Left ventricle myocardium inferior (tissue), 1 donor: Measurements from ENCODE around the gene SRGAP2C. TPM values are rescaled to one million over a fixed set of nuclear protein-coding genes. Genes with fewer than 3 reads are reported as not detected.
A peak's percentile ranks its signal among the peaks of the same experiment; 100 is the strongest.
"Not testable (repeated sequence)": the region's sequence is repeated elsewhere in the genome, so short reads cannot be mapped to it uniquely, and the experiment has no call there.

Source experiments
- DNase-seq: peaks from one replicate; pipeline ENCODE4 v3.0.0-alpha.2; 2020
- H3K27ac ChIP-seq: fragments of 200-600 bp; replicated peaks from 2 replicates; pipeline ENCODE4 v1.8.0; 2021
- H3K27me3 ChIP-seq: fragments of 200-600 bp; 2 replicates; pipeline ENCODE4 v1.8.0; 2021; ENCODE audit warnings: low read depth
- H3K36me3 ChIP-seq: fragments of 200-600 bp; 2 replicates; pipeline ENCODE4 v1.8.0; 2021
- H3K4me1 ChIP-seq: fragments of 200-600 bp; 2 replicates; pipeline ENCODE4 v1.8.0; 2021
- H3K4me3 ChIP-seq: fragments of 200-600 bp; 2 replicates; pipeline ENCODE4 v1.8.0; 2021; ENCODE audit warnings: mild to moderate bottlenecking, moderate library complexity
- H3K9me3 ChIP-seq: fragments of 200-600 bp; replicated peaks from 2 replicates; pipeline ENCODE4 v1.8.0; 2021
- intact Hi-C: fragments of 100-400 bp; cut with micrococcal nuclease; formaldehyde crosslinking; loops from one replicate; pipeline ENCODE4 v1.11.0; 2022
- total RNA-seq: library from RNA; stranded (reverse); fragmentation: NEBNext Ultra II Directional; extraction: Animal tissue kit (Norgen Biotek cat#: 25700); gene quantifications from one replicate; pipeline ENCODE4 v1.2.1, GENCODE V29; 2021
- TF ChIP-seq, protein P1 (sequence below): fragments of 200-600 bp; IDR thresholded peaks from 2 replicates; pipeline ENCODE4 v1.8.0; 2021; ENCODE audit warnings: antibody characterized with exemption, mild to moderate bottlenecking, borderline replicate concordance
- donor health status: DM: no; HTN: yes; CAD: no; lungs with severe emphysema.

Gene SRGAP2C
- total RNA-seq, 1 donor from 2014 or later: 12.4 TPM

DNA sequence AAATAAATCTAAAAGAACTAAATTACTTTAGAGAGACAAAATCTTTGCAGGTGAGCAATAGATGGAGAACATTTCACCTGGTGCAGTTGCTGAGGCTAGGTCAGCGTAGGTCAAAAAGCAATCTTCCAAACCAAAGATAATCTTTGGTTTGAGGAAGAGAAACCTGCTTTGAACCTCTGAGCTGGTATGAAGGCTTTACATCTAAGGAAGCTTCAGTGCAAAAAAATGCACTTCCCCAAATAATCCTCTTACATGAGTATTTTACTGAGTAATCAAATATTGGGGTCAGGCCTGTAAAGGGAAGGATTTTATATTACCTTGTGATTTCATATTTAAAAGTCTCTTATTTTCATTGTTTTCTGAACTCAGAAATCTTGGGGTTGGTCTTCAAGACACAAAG is 223.6 kb downstream of the SRGAP2C start:
- no peak overlapping the region for H3K27ac ChIP-seq
- intact Hi-C loops: no loop called here
- no peaks in the 10 kb centered on the region for H3K36me3 ChIP-seq
- H3K27me3 ChIP-seq: no peaks in the 10 kb centered on the region
- H3K9me3 ChIP-seq: peaks cover 6% of the 10 kb centered on the region
- TF ChIP-seq, protein P1, sequence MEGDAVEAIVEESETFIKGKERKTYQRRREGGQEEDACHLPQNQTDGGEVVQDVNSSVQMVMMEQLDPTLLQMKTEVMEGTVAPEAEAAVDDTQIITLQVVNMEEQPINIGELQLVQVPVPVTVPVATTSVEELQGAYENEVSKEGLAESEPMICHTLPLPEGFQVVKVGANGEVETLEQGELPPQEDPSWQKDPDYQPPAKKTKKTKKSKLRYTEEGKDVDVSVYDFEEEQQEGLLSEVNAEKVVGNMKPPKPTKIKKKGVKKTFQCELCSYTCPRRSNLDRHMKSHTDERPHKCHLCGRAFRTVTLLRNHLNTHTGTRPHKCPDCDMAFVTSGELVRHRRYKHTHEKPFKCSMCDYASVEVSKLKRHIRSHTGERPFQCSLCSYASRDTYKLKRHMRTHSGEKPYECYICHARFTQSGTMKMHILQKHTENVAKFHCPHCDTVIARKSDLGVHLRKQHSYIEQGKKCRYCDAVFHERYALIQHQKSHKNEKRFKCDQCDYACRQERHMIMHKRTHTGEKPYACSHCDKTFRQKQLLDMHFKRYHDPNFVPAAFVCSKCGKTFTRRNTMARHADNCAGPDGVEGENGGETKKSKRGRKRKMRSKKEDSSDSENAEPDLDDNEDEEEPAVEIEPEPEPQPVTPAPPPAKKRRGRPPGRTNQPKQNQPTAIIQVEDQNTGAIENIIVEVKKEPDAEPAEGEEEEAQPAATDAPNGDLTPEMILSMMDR: no peak
- no peak for DNase-seq
- no peak overlapping the region for H3K4me3 ChIP-seq
- H3K4me1 ChIP-seq: no peaks in the 10 kb centered on the region

DNA sequence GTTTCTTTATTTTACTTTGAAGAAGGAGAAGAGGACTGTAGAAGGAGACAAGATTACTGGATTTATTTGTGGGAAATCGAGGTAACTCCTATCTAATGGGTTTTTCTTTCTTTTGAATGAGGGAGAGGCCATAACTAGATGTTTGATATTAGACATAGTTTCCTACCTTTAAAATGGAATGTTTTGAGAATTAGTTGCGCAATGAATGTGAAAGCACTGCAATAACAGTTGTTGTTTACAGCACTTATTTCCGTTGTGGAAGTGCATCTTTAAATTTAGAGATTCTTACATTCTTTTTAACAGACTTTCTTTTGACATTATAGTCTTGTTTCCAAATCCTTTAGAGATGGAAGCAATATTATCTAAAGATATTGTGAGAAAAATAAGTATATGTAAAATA is 229.0 kb downstream of the SRGAP2C start:
- Histone ChIP-seq H3K9me3 (no peaks in the 10 kb centered on the region), H3K4me3 (no peak overlapping the region), H3K27me3 (no peaks in the 10 kb centered on the region), H3K27ac (no peak overlapping the region), H3K4me1 (peaks cover 15% of the 10 kb centered on the region), H3K36me3 (no peaks in the 10 kb centered on the region)
- intact Hi-C loops: no loop called here
- TF ChIP-seq, protein P1: no peak
- no peak for DNase-seq

DNA sequence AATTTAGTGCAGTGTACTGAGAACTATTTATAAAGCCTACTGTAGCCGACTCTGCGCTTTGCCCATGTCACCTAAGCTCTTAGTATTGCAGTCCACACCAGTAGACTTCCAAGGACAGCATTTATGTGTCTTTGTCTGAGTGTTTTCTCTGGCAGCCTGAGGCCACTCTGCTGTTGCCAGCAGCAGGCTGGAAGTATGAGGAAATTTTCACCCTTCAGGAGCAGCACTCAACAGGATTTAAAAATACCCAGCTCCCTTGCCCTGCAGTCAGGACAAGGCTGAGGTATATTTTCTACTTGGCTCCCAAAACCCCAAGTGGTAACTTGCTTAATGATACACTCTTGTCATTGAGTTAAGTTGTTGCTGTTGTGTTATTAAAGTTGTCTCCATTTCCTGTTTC is 230.1 kb downstream of the SRGAP2C start:
- Histone ChIP-seq H3K9me3 (no peaks in the 10 kb centered on the region), H3K4me3 (no peak overlapping the region), H3K27ac (peak overlapping the region; percentile 50), H3K4me1 (peaks cover 15% of the 10 kb centered on the region), H3K27me3 (no peaks in the 10 kb centered on the region), H3K36me3 (no peaks in the 10 kb centered on the region)
- TF ChIP-seq, protein P1: no peak
- DNase-seq: peak; percentile 27
- intact Hi-C loops: no loop called here

DNA sequence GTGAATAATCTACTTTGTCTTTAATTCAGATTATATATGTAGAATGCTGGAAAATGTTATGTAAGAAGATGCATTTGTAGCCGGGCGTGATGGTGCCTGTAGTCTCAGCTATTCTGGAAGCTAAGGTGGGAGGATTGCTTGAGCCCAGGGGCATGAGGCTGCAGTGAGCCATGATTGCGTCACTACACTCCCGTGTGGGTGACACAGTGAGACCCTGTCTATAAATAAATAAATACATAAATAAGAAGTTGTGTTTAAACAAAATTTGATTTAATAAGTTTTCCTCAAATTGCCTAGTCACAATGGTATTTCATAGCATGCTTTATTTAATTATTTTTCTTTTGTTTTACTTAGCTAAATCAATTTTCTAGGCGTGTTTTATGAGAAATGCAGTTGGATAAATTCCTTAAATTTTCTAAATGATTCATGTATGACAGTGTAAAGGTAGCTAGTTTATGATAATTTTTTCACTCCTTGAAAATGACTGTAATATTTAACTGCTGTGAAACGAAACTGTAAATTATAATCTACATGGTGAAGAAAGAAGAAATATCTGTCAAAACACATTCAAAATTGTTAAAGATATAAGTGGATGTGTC is 232.6 kb downstream of the SRGAP2C start:
- no peaks in the 10 kb centered on the region for H3K27me3 ChIP-seq
- intact Hi-C loops: no loop called here
- TF ChIP-seq, protein P1: no peak
- no peaks in the 10 kb centered on the region for H3K36me3 ChIP-seq
- H3K27ac ChIP-seq: no peak overlapping the region
- H3K4me3 ChIP-seq: no peak overlapping the region
- no peaks in the 10 kb centered on the region for H3K9me3 ChIP-seq
- H3K4me1 ChIP-seq: peaks cover 15% of the 10 kb centered on the region
- no peak for DNase-seq

DNA sequence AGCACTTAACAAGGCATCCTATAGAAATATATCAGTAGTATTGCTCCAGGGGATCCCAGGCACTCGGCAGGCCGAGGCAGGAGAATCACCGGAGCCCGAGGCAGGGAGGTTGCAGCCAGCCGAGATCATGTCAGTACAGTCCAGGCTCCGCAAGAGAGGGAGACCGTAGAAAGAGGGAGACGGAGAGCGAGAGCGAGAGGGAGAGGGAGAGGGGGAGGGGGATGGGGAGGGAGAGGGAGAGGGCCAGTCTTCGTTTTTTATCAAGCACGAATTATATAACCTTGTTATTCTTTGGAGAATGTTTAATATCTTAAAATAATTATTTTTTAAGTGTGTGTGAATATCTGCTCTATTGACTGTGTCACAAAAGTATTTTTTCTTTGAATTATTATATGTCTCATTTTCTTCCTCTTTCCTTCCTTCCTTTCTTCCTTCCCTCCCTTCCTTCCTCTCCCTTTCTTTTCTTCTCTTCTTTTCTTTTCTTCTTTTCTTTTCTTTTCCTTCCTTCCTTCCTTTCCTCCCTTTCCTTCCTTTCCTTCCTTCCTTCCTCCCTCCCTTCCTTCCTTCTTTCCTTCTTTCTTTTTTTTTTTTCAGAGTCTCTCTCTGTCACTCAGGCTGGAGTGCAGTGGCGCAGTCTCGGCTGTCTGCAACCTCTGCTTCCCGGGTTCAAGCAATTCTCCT is 233.7 kb downstream of the SRGAP2C start:
- peaks cover 15% of the 10 kb centered on the region for H3K4me1 ChIP-seq
- H3K27me3 ChIP-seq: no peaks in the 10 kb centered on the region
- H3K27ac ChIP-seq: no peak overlapping the region
- H3K4me3 ChIP-seq: no peak overlapping the region
- TF ChIP-seq, protein P1: no peak
- H3K36me3 ChIP-seq: no peaks in the 10 kb centered on the region
- intact Hi-C loops: no loop called here
- no peaks in the 10 kb centered on the region for H3K9me3 ChIP-seq
- no peak for DNase-seq

DNA sequence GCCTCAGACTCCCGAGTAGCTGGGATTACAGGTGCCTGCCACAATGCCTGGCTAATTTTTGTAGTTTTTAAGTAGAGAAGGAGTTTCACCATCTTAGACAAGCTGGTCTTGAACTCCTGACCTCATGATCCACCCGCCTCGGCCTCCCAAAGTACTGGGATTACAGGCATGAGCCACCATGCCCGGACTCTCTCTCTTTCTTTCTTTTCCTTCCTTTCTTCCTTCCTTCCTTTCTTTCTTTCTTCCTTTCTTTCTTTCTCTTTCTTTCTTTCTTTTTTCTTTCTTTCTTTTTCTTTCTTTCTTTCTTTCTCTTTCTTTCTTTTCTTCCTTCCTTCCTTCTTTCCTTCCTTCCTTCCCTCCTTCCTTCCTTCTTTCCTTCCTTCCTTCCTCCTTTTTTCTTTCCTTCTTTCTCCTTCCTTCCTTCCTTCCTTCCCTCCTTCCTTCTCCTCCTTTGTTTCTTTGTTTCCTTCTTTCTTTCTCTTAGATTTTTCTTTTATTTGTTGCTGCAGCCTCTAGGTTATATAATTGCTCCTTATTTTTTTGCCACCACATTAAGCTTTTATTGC is 234.4 kb downstream of the SRGAP2C start:
- intact Hi-C loops, DNase-seq, H3K27ac ChIP-seq: not testable (repeated sequence)

DNA sequence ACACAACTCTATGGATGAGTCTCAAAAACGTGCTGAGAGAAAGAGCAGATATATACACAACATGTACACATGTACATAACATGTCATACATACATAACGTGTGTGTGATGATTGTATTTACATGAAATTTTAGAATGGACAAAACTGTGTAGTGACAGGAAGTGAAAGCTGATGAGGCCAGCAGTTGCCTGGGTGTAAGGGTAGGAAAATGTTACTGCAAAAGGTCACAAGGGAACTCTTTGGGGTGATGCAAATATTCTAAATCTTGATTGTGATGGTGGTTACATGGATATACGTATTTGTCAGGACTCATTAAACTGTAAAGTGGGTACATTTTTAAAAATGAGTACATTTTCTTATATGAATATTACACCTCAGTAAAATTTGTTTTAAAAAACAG is 236.7 kb downstream of the SRGAP2C start:
- H3K27ac ChIP-seq, H3K4me3 ChIP-seq, H3K9me3 ChIP-seq, DNase-seq, H3K36me3 ChIP-seq, intact Hi-C loops, H3K27me3 ChIP-seq, H3K4me1 ChIP-seq: not testable (repeated sequence)

More for the DNA sequence above, 234.4 kb downstream of the SRGAP2C start:
- H3K4me3 ChIP-seq, H3K27me3 ChIP-seq, H3K9me3 ChIP-seq, H3K36me3 ChIP-seq: not testable (repeated sequence)
- H3K4me1 ChIP-seq: peaks cover 12% of the 10 kb centered on the region

DNA sequence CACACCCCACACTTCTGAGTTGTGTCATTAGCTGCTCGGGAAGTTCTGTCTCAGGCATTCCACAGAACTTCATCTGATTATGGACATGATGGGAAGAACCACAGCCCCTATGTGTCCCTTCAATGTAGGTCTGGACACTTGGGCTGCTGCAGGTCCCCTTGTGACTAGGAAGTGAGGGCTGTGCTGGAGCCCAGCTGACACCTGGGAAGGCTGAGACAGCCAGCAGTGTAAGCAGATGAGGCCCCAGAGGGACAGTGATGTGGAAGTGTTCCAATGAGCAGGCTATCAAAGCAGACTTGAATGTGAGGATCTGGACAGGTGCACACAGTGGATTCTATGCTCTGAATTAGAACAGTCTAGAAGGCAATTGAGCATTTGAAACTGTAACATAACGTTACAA is 239.2 kb downstream of the SRGAP2C start:
- DNase-seq, H3K9me3 ChIP-seq, H3K27ac ChIP-seq, H3K4me3 ChIP-seq, H3K36me3 ChIP-seq, intact Hi-C loops, H3K27me3 ChIP-seq, H3K4me1 ChIP-seq: not testable (repeated sequence)
